Measurements from ENCODE around the gene ANO3.
A peak's percentile ranks its signal among the peaks of the same experiment; 100 is the strongest.

ANO3 gene

GRCh38 chr11:26649884-26650283 is 318.0 kb downstream of the ANO3 start:
- peak; percentile 70 for DNase-seq

- no peak for DNase-seq
Observed at GRCh38 chr11:26651916-26652315, 320.0 kb downstream of the ANO3 start.

- DNase-seq, result no peak
Observed at GRCh38 chr11:26655287-26655686, 323.4 kb downstream of the ANO3 start.

- DNase-seq, result no peak
Observed at GRCh38 chr11:26662916-26663315, 331.0 kb downstream of the ANO3 start.

- DNase-seq, result no peak
Observed at GRCh38 chr11:26665036-26665435, 333.1 kb downstream of the ANO3 start.

GRCh38 chr11:26665946-26666345 is 334.0 kb downstream of the ANO3 start:
- no peak for DNase-seq

- no peak for DNase-seq
Observed at GRCh38 chr11:26675233-26675928, 343.5 kb downstream of the ANO3 start.

- DNase-seq, result no peak
Observed at GRCh38 chr11:26676641-26677040, 344.7 kb downstream of the ANO3 start.

- no peak for DNase-seq
Observed at GRCh38 chr11:26677566-26677965, 345.6 kb downstream of the ANO3 start.

GRCh38 chr11:26687351-26687750 is 355.4 kb downstream of the ANO3 start:
- DNase-seq, result no peak

GRCh38 chr11:26688701-26689100 is 356.8 kb downstream of the ANO3 start:
- no peak for DNase-seq

- no peak for DNase-seq
Observed at GRCh38 chr11:26696330-26696729, 364.4 kb downstream of the ANO3 start.

GRCh38 chr11:26698224-26698623 is 366.3 kb downstream of the ANO3 start:
- no peak for DNase-seq

GRCh38 chr11:26700574-26701235 is 368.8 kb downstream of the ANO3 start:
- DNase-seq, result no peak

- no peak for DNase-seq
Observed at GRCh38 chr11:26702406-26702805, 370.5 kb downstream of the ANO3 start.

GRCh38 chr11:26703411-26704191 is 371.7 kb downstream of the ANO3 start:
- no peak for DNase-seq

- DNase-seq, result no peak
Observed at GRCh38 chr11:26704249-26704648, 372.3 kb downstream of the ANO3 start.

GRCh38 chr11:26706181-26706580 is 374.3 kb downstream of the ANO3 start:
- DNase-seq, result no peak

GRCh38 chr11:26708736-26709456 is 377.0 kb downstream of the ANO3 start:
- DNase-seq, result no peak

- no peak for DNase-seq
Observed at GRCh38 chr11:26710489-26710888, 378.6 kb downstream of the ANO3 start.

- DNase-seq, result no peak
Observed at GRCh38 chr11:26712497-26712896, 380.6 kb downstream of the ANO3 start.

Data from hematopoietic multipotent progenitor cell treated with erythropoietin and hydrocortisone succinate and interleukin-3 and kit ligand, for 8 days (in vitro differentiated cells).